HEK293T (cell line): ENCODE results near the gene AGPAT3.
"Not testable (repeated sequence)": the region's sequence is repeated elsewhere in the genome, so short reads cannot be mapped to it uniquely, and the experiment has no call there.

Source experiments
- CTCF ChIA-PET: fragments of 350-600 bp; formaldehyde crosslinking; extraction: SDS; loops from one replicate; lab custom pipeline; 2021; ENCODE audit warnings: antibody characterized with exemption, inconsistent platforms; lab: Yijun Ruan, JAX
- POLR2A ChIA-PET: fragments of 350-600 bp; formaldehyde crosslinking; extraction: SDS; loops from one replicate; lab custom pipeline; 2020; ENCODE audit warnings: antibody characterized with exemption, inconsistent platforms; lab: Yijun Ruan, JAX
- DNase-seq: peaks from one replicate; pipeline ENCODE4 v3.0.0; 2012; ENCODE audit warnings: mixed read lengths; ENCODE audit errors: extremely low spot score
- ARNT ChIP-seq: fragments of 450-650 bp; IDR thresholded peaks from 2 replicates; pipeline ENCODE4 v1.6.1; 2017; ENCODE audit warnings: mild to moderate bottlenecking
- BHLHE40 ChIP-seq: fragments of 450-650 bp; IDR thresholded peaks from 2 replicates; pipeline ENCODE4 v1.6.1; 2016; ENCODE audit warnings: mild to moderate bottlenecking, moderate library complexity, borderline replicate concordance
- CTBP1 ChIP-seq: fragments of 450-650 bp; IDR thresholded peaks from 2 replicates; pipeline ENCODE4 v1.6.1; 2016; ENCODE audit warnings: borderline replicate concordance
- ELF4 ChIP-seq: fragments of 450-650 bp; IDR thresholded peaks from 2 replicates; pipeline ENCODE4 v1.6.1; 2017; ENCODE audit warnings: antibody characterized with exemption
- FOXA1 ChIP-seq: fragments of 450-650 bp; IDR thresholded peaks from 2 replicates; pipeline ENCODE4 v1.6.1; 2016; ENCODE audit warnings: mild to moderate bottlenecking
- FOXK2 ChIP-seq: fragments of 450-650 bp; IDR thresholded peaks from 2 replicates; pipeline ENCODE4 v1.6.1; 2016; ENCODE audit warnings: mild to moderate bottlenecking
- FOXM1 ChIP-seq: fragments of 450-650 bp; IDR thresholded peaks from 2 replicates; pipeline ENCODE4 v1.6.1; 2017; ENCODE audit warnings: mild to moderate bottlenecking, borderline replicate concordance
- HDGF ChIP-seq: fragments of 450-650 bp; IDR thresholded peaks from 2 replicates; pipeline ENCODE4 v1.6.1; 2017; ENCODE audit warnings: antibody characterized with exemption, borderline replicate concordance
- L3MBTL2 ChIP-seq: fragments of 450-650 bp; conservative IDR thresholded peaks from 2 replicates; pipeline ENCODE4 v1.6.1; 2016; ENCODE audit warnings: mild to moderate bottlenecking
- LEF1 ChIP-seq: fragments of 450-650 bp; IDR thresholded peaks from 2 replicates; pipeline ENCODE4 v1.6.1; 2017; ENCODE audit warnings: mild to moderate bottlenecking, borderline replicate concordance
- NFRKB ChIP-seq: fragments of 450-650 bp; IDR thresholded peaks from 2 replicates; pipeline ENCODE4 v1.6.1; 2016; ENCODE audit warnings: mild to moderate bottlenecking, moderate library complexity
- SP1 ChIP-seq: fragments of 450-650 bp; IDR thresholded peaks from 2 replicates; pipeline ENCODE4 v1.6.1; 2017
- SUZ12 ChIP-seq: fragments of 450-650 bp; IDR thresholded peaks from 2 replicates; pipeline ENCODE4 v1.6.1; 2016; ENCODE audit warnings: mild to moderate bottlenecking
- TARDBP ChIP-seq: fragments of 450-650 bp; IDR thresholded peaks from 2 replicates; pipeline ENCODE4 v1.6.1; 2016
- ZNF384 ChIP-seq: fragments of 450-650 bp; IDR thresholded peaks from 2 replicates; pipeline ENCODE4 v1.6.1; 2016
- TF ChIP-seq, protein P1 (sequence below): fragments of 450-650 bp; IDR thresholded peaks from 2 replicates; pipeline ENCODE4 v1.6.1; 2016

Gene AGPAT3

GRCh38 chr21:43819511-43820405 lies 45.3 kb upstream of the AGPAT3 start:
- DNase-seq = no peak
- ChIA-PET POLR2A (no interaction called here), CTCF (interaction anchor here (0.6 kb wide), 1 partner anchor 122 kb away, joined by 3 read pairs; no protein-coding TSS in a partner anchor)
- TF ChIP-seq CTBP1 (no peak), ELF4 (no peak), FOXM1 (no peak), BHLHE40 (no peak), SUZ12 (no peak), NFRKB (no peak), SP1 (no peak), ARNT (no peak), ZNF384 (no peak), HDGF (no peak), LEF1 (no peak), L3MBTL2 (no peak), TARDBP (no peak), FOXK2 (no peak), FOXA1 (no peak)
- TF ChIP-seq, protein P1, sequence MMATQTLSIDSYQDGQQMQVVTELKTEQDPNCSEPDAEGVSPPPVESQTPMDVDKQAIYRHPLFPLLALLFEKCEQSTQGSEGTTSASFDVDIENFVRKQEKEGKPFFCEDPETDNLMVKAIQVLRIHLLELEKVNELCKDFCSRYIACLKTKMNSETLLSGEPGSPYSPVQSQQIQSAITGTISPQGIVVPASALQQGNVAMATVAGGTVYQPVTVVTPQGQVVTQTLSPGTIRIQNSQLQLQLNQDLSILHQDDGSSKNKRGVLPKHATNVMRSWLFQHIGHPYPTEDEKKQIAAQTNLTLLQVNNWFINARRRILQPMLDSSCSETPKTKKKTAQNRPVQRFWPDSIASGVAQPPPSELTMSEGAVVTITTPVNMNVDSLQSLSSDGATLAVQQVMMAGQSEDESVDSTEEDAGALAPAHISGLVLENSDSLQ = no peak

DNA sequence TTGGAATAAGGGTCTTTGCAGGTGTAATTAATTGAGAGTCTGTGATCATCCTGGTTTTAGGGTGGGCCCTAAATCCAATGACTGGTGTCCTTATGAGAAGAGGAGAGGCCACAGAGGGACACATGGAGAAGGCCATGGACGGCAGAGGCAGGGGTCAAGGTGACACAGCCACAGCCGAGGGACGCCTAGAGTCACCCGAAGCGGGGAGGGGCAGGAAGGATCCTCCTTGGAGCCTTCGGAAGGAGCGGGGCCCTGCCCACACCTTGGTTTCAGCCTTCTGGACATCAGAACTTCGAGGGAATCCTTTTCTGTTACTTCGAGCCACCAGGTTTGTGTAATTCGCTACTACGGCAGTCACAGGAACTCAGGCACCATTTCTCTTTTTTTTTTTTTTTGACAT lies 44.6 kb upstream of the AGPAT3 start:
- ChIA-PET POLR2A (no interaction called here), CTCF (no interaction called here)
- TF ChIP-seq LEF1 (no peak), BHLHE40 (no peak), ARNT (no peak), FOXA1 (no peak), SUZ12 (no peak), NFRKB (no peak), ELF4 (no peak), CTBP1 (no peak), FOXM1 (no peak), TARDBP (no peak)
- no peak for DNase-seq

- CTCF ChIA-PET, DNase-seq, POLR2A ChIA-PET: not testable (repeated sequence)
Measured at GRCh38 chr21:43822166-43822565, 42.9 kb upstream of the AGPAT3 start.

DNA sequence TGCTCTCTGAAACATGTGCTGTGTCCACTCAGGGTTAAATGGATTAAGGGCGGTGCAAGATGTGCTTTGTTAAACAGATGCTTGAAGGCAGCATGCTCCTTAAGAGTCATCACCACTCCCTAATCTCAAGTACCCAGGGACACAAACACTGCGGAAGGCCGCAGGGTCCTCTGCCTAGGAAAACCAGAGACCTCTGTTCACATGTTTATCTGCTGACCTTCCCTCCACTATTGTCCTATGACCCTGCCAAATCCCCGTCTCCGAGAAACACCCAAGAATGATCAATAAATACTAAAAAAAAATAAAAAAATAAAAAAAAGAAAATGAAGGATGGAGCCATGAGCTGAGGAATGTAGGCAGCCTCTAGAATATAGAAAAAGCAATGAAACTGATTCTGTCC lies 42.3 kb upstream of the AGPAT3 start:
- CTCF ChIA-PET, DNase-seq, POLR2A ChIA-PET: not testable (repeated sequence)

DNA sequence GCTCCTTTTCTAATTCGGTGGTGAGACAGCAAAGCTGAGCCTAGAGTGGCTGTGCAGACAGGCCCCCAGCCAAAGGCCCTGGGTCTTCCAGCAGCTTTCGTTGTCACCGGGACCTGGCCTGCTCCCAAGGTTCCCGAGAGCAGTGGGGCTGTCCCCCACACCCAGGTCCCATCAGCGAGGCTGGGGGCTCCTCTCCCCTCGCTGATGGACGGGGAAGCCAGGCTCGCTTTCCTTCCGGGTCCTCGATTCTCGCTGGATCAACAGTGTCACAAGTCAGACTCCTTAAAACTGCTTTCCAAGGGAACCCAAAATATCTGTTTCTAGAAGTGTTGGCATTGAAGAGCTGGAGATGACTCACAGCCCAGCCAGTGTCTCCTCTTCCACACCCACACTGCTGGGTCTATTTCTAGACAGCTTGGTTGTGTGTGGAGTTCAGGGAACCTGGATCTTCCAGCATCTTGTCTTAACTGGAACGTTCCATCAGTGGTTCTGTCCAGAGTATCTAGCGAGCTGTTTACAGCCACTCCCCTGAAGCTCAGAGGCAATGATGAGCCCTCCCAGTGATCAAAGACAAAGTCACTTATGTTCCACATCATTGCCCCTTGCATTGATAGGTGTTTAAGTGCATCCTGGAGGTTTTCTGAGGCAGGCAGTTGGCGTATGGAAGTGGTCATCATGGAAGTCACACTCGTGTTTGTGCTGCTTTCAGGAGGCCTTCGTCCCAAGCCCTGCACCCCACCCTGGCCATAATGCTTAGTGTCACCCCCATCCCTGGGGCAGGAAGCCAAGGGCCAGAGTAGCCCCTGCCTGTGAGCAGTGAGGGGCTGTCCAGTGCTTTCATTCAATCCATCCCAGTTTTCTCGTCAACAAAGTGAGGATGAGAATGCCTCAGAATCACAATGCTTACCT lies 40.4 kb upstream of the AGPAT3 start:
- POLR2A ChIA-PET = no interaction called here
- CTCF ChIA-PET = no interaction called here
- TF ChIP-seq FOXA1 (no peak), SP1 (no peak), FOXM1 (no peak), CTBP1 (no peak), LEF1 (no peak), BHLHE40 (no peak), SUZ12 (no peak), HDGF (no peak), ELF4 (no peak), NFRKB (no peak), ARNT (no peak), FOXK2 (no peak), L3MBTL2 (no peak), ZNF384 (no peak), TARDBP (no peak)
- TF ChIP-seq, protein P1 = no peak
- DNase-seq = no peak

DNA sequence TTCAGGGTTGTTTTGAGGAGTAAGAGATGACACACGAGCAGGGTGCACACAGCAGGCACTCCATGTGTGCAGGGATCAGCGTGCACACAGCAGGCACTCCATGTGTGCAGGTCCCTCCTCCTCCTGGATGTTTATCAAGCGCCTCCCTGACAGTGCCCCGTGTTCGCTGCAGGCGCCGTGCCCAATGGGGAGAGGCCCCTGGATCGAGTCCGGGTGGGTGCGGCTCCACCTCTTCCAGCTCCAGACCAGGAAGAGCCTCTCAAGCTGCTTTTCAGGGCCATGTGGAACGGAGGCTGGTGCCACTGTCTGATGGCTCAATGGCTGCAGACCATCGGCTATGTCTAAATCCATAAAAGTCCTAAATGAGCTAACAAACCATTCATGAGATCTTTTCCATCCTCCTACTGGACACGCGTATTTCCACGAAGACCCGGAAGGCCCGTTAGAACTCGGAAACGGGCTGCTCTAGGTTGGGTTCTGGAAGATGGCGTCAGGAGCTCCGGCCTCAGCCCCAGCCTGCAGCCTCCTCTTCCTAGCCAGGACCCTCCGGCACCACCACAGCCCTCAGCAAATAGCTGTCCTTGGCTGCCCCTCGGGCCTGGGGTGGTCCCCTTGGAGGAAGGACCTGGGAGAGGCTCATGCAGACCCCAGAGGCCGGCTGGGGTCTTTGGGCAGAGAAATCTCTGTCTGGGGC lies 39.6 kb upstream of the AGPAT3 start:
- ChIA-PET POLR2A (no interaction called here), CTCF (no interaction called here)
- no peak for DNase-seq
- TF ChIP-seq CTBP1 (no peak), BHLHE40 (no peak), TARDBP (no peak), HDGF (no peak), FOXK2 (no peak), ZNF384 (no peak), ARNT (no peak), FOXA1 (no peak), FOXM1 (no peak), SP1 (no peak), L3MBTL2 (no peak), ELF4 (no peak), LEF1 (no peak), NFRKB (no peak), SUZ12 (no peak)
- TF ChIP-seq, protein P1 = no peak
